Stimulated activated CD4-positive, alpha-beta T cell treated with anti-CD3 and anti-CD28 coated beads, Interleukin-2, amount 100 ng/mL, for 48 hours (primary cell): Measurements from ENCODE around the gene GTF2F2.
"Not testable (repeated sequence)": the region's sequence is repeated elsewhere in the genome, so short reads cannot be mapped to it uniquely, and the experiment has no call there.

Experiments used
- DNase-seq, 2 donors: peaks; one replicate each; pipeline ENCODE4 v3.0.0-alpha.2; 2020

The GTF2F2 gene

GRCh38 chr13:45219123-45219891, 99.0 kb downstream of the GTF2F2 start:
- DNase-seq: no peak

- no peak for DNase-seq
Observed at GRCh38 chr13:45219938-45220375, 99.6 kb downstream of the GTF2F2 start.

- no peak for DNase-seq
Observed at GRCh38 chr13:45220403-45220802, 100.1 kb downstream of the GTF2F2 start.

DNA sequence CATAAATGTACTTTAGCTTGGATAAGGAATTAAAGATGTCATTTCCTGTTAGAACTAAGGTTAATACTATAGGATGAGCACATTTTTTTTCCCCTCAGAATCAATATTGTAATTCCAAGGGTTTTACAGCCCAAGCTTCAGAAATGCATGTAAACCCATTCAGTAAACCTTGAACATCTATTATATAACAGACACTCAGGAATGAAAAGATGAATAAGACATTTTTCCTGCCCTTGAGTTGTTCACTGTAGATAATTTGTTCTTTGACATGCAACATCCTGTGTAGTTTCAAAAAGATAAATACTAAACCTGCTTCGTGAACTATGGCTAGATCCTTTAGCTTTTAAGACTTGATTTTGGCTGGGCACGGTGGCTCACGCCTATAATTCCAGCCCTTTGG, 102.2 kb downstream of the GTF2F2 start:
- no peak for DNase-seq

GRCh38 chr13:45222919-45223318, 102.6 kb downstream of the GTF2F2 start:
- DNase-seq: no peak

DNA sequence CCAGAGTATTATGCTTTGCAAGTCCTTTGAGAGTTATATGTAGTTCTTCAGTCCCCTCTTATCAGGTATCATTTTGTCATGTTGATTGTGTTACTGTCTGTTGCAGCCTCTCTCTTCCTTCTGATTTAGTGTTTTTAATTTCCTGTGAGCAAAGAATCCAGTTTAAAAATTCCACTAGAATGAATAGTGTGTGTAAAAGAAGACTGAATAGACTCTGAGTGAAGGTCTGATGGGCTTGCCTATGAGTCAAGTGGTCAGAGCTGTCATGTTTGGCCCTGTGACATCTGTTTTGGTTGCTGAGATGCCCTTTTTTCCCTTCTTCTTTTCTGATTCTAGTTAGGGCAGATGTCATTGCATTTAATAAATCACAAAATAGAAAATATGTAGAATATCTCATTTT, 103.9 kb downstream of the GTF2F2 start:
- no peak for DNase-seq

GRCh38 chr13:45225370-45225769, 105.1 kb downstream of the GTF2F2 start:
- no peak for DNase-seq

DNA sequence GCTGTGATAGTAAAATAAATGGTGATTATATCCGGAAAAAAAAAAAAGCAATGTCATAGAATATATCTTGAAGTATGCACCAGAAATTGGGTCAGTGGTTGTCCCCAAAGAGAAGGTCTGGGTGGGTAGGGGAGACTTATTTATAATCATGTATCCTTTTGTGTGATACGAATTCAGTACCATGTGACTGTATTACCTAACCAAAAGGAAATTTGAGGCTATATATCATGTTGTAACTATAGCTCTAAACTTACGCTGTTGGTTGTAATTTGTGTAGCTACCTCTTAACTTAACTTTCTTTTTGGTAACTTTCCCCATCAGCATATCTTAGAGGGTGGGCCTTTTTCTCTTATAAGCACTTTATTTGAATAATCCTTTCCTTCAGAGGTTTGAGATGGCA, 105.7 kb downstream of the GTF2F2 start:
- no peak for DNase-seq

DNA sequence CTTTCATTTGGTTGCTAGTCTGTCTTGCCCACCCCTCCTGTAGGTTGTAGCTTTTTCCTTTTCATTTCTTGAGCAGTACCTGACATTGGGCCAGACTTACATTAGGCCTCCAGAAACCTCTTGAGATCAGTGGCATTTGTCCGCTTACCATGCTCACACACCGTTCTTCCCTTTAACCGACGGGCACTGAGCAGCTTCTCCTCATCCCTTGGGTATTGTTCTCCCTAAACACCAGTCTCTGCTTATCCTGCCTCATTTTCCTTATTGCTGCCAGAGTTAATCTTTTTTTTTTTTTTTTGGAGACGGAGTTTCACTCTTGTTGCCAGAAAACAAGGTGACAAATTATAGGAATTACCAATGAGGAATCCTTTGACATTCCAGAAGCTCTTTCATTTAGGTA, 107.7 kb downstream of the GTF2F2 start:
- DNase-seq: no peak

GRCh38 chr13:45229172-45229571, 108.9 kb downstream of the GTF2F2 start:
- DNase-seq: no peak

DNA sequence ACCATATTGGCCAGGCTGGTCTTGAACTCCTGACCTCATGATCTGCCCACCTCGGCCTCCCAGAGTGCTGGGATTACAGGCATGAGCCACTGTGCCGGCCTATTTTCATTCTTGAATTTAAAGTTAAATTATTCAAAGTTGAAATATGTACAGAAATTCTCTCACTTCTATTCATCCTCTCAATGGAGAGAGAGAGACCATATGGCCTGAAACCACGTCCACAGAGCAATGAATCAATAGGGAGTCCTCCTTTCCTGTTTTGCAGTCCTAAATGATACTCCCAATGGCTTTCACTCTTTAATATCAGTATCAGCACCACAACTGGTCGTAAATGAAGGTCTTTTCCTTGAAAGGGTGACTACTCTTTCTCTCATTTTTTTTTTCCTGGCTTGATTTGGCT, 111.0 kb downstream of the GTF2F2 start:
- no peak for DNase-seq

GRCh38 chr13:45231722-45232121, 111.4 kb downstream of the GTF2F2 start:
- no peak for DNase-seq

- DNase-seq: no peak
Observed at GRCh38 chr13:45232591-45232990, 112.3 kb downstream of the GTF2F2 start.

- no peak for DNase-seq
Observed at GRCh38 chr13:45238945-45239795, 118.9 kb downstream of the GTF2F2 start.

DNA sequence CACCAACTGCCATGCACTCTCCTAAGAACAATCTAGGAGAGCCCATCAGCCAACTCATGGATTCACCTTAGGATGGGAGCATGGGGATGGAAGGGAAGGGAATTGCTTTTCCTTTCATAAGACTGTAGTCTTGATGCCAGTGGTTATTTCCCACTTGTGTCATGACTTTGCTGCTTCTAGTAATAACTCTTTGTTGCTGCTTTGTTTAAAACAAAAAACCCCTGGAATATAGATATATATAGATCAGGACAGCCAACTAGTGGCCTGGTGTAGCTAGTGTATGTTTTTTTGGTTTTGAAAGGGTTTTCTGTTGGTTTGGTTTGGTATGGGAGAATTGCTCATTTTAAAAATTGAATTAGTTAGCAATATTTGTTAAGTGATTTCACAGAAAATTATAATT, 119.8 kb downstream of the GTF2F2 start:
- DNase-seq: no peak

- no peak for DNase-seq
Observed at GRCh38 chr13:45242070-45242469, 121.8 kb downstream of the GTF2F2 start.

- no peak for DNase-seq
Observed at GRCh38 chr13:45242524-45242923, 122.2 kb downstream of the GTF2F2 start.

DNA sequence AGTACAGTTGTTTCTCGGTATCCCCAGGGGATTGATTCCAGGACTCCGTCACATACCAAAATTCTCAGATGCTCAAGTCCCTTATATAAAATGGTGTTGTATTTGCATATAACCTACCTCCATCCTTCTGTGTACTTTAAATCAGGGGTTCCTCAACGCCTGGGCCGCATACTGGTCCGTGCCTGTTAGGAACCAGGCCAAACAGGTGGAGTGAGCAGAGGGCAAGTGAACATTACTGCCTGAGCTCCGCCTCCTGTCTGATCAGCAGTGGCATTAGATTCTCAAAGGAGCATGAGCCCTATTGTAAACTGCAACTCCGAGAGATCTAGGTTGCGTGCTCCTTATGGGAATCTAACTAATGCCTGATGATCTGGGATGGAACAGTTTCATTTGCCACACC, 122.8 kb downstream of the GTF2F2 start:
- no peak for DNase-seq

DNA sequence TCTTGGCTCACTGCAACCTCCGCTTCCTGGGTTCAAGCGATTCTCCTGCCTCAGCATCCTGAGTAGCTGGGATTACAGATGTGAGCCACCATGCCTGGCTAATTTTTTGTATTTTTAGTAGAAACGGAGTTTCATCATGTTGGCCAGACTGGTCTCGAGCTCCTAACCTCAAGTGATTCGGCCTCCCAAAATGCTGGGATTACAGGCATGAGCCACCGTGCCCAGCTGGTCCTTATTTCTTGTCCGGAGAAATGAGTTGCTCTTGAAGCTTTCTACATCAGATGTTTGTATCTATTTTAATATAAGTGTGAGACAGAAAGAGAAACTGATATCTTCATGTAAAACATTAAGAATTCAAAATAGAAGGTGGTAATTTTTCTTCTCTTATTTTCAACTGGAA, 124.4 kb downstream of the GTF2F2 start:
- DNase-seq: not testable (repeated sequence)

- DNase-seq: no peak
Observed at GRCh38 chr13:45249662-45250061, 129.4 kb downstream of the GTF2F2 start.

DNA sequence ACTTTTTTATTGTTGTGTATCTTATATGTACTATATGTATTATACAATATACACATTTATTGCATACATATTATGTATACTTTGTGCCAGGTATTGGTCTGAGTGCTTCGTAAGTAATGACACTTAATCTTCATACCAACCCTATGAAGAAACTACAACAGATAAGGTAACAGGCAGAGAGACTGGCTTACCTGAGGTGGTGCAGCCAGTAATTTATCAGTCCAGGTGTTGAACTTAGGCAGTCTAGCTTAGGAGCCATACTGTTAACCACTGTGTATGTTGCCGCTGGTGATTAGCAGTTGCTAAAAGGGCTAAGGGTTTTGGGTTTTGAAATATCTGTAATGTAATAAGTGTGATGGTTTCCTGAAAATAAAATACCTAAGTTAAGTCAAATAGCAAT, 134.1 kb downstream of the GTF2F2 start:
- no peak for DNase-seq

DNA sequence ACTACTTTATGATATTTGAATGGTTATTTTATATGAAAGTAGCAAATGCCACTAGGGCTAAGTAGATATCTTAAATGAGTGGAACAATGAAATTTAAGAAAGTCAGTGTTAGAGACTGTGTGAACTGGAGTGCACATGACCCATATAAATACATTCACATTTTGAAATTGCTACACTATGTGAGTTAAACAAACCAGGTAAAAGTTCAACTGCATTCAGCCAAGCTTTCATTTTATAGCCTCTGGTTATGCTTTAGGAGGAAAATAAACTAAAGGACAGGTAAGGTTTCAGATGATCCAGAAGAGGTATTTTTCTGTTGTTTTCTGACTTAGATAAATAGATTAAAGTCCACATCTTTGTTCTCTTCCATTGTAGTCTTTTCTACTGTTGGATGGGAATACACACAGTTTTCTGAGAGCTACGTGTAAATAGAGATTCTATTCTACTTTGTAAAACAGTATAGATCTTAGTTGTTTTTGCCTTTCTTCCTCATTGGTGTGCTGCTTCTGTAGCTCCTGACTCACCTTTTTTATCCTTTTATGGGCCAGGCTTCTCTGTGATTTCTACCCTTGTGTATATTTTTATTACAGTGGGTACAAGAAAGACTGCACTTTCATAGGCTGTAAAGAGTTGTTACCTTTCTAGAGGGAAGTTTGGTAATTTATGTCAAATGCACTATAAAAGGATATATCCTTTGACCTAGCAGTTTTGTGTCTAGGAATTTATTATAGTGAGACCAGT, 135.1 kb downstream of the GTF2F2 start:
- no peak for DNase-seq

GRCh38 chr13:45256254-45256653, 135.9 kb downstream of the GTF2F2 start:
- no peak for DNase-seq
